GM10266 (cell line): ENCODE measurements around the gene HADH.

ENCODE experiments used
- DNase-seq: peaks from one replicate; pipeline ENCODE4 v3.0.0; 2012; ENCODE audit errors: extremely low spot score
- CTCF ChIP-seq: IDR thresholded peaks from 2 replicates; pipeline ENCODE4 v1.5.1; 2012; ENCODE audit warnings: mild to moderate bottlenecking, low read depth; ENCODE audit not compliant: control insufficient read depth, insufficient read depth; ENCODE audit errors: missing control alignments

HADH gene

DNA sequence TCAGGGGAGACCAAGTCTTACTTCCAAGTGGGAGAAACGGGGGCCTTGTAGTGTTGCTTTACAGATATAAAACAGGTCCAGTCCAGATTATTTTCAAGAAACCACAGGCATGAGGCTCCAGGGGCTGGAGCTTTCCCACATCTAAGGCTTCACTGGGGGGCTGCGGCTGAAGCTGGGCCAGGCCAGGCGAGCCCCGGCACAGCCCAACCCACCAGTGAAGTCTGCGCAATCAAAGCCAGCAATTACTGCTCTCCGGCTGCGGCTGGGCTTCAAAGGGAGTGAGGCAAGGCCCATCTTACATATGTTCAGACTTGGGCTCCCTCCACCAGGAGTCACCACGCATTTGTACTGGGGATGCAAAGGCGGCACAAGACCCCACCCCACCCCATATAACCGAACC, 61.7 kb downstream of the HADH start:
- no peak for DNase-seq
- TF ChIP-seq CTCF, result no peak

DNA sequence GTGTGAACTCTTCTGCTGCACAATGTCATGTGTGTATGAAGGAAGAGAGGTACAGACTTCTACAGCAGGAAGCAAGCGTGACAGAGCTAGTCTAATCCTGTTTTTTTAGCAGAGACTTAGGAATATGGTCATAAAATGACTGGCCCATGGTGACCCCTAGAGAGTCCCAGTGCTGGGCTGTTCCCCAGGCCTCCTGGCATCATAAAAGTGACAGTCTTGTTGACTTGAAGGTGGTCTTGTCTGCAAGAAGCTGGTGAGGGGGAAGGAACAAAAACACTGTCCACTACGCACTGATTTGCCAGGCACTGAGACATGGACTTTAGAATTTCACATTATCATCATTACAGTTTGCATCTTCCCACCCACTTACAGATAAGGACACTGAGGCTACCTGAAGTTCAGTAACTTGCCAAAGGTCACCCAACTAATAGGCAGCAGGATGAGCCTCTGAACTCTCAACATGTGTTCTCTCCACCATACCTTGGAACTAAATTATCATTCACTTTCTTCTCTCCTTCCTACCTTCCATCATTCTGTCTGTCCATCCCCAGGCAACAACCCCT, 63.0 kb downstream of the HADH start:
- no peak for TF ChIP-seq CTCF
- DNase-seq, result no peak

DNA sequence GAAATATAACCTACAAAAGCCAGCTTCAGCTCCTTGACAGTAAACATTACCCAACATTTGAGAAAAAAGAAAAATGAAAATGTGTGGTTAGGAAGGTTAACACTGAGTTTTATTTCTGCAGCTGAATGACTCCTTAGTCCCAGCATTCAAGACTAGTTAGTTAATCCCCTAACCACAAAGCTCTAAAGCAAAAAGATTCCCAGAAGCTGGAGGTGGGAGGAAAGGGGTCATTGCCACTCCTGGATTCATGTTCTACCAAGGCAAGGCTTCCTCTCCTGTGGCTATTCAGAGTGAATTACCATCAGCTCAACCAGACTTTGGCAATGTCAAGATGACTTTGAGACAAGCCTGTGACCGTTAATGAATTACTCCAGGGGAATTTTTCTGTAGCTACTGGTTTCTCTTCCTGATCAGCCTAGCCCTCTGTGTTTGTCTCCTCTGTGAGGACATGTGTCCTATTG, 63.6 kb downstream of the HADH start:
- peak; percentile 44 for DNase-seq
- no peak for TF ChIP-seq CTCF

GRCh38 chr4:108054025-108054638, 64.4 kb downstream of the HADH start:
- TF ChIP-seq CTCF, result no peak
- DNase-seq, result no peak

- DNase-seq, result no peak
- TF ChIP-seq CTCF, result no peak
These were observed 66.1 kb downstream of the HADH start for GRCh38 chr4:108055787-108056186.

DNA sequence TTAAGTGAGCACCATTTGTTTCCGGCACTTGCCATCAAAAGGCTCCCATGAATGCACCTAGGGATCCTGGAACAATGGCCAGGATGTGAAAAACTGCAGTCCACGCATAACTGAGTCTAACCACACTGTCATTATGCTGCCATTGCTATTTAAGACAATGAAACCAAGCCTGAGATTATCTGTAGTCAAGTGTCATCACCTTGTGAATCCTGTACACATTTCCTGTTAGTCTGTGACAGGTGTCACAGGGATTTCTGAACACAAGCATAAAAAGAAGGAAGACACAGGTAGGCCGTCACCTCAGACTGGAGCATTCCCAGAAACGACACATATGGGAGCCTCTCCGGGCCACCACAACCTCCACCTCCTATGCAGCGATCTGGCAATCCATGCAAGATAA, 66.7 kb downstream of the HADH start:
- TF ChIP-seq CTCF, result no peak
- no peak for DNase-seq

GRCh38 chr4:108058685-108059440, 69.2 kb downstream of the HADH start:
- DNase-seq, result no peak
- no peak for TF ChIP-seq CTCF
